GM18526 (cell line): ENCODE measurements around the gene UBXN11.

Source experiments
- POLR2A ChIP-seq: IDR thresholded peaks from 3 replicates; pipeline ENCODE4 v1.6.1; 2011; ENCODE audit not compliant: insufficient read length; ENCODE audit errors: extremely low read depth

The UBXN11 gene

DNA sequence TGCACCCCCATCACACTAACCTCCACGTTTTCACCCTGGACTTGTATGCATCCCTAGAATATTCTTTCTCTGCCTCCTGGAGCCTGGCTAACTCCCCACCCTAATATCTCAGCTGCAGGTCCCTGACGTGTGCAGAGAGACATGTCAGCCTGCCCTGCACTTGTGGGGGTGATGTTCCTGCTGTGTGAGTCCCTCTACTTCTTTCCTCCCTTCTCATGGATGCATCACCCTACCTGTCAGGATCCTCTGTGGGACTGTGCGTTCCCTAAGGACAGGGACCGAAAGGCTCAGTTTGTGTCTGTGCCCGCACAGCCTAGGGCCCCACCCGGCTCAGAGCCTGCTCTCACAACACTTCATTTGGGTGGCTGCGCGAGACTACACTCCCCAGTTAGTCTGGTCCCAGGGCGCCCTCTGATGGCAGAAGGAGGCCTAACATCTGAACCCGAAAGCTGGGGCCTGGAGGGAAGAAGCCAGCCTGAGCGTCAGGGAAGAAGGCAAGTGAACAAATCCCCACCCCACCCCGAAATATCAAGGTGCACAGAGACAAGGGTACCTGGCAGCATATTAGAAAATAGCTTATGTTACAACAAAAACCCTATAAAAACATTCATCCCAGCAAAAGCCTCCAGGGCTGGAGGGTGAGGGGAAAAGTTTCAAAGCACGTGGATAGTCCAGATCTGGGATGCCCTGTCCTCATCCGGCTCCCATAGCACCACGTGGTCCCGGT, 15.0 kb upstream of the UBXN11 start:
- TF ChIP-seq POLR2A = peak; percentile 10

DNA sequence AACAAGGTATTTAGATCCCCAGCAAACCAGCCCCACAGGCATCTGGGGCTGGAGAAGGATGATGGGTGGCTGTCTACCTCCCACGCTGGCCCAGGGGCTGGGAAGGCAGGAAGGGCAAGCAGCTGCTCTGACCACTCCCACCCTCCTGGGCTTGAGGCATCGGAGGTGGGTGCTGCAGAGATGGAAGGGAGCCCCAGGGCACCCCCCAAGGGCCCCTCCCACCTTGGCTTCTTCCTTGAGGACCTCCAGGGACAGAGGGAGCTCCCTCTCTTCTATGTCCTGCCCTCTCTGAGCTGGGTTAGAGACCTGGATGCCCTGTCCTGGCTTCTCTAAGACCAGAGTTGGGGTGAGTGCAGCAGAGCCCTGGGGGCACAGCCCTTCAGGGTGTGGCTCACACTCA, 14.5 kb upstream of the UBXN11 start:
- no peak for TF ChIP-seq POLR2A

DNA sequence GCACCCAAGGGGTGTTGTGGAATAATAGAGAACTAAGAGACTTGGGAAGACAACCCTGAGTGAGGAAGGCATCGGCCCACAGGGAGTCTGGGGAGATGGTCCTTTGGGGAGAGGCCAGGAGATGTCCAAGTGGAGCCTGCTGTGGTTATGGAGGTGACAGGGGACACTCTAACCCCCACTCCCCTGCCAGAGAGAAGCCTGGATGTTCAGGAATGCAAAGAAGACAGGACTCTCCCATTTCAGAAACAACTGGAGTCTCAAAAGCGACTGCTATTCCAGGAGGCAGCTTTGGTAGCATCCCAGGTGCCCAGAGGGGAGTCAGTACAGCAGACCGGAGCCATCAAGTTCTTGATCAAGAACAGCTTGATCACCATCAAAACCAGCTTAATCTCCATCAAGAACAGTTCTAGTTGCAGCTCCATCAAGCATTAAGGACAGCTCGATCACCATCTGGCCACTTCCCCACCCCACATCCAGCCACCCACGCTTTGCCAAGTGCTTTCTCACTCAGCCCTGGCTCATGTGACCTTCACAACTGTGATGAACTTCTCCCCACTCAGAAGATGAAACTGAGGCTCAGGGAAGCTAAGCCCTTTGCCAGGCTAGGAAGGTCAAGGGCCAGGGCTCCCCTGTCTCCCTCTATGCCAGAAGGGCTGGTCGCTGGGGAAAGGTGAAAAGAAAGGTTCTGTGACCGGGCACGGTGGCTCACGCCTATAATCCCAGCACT, 12.1 kb upstream of the UBXN11 start:
- peak; percentile 37 for TF ChIP-seq POLR2A

DNA sequence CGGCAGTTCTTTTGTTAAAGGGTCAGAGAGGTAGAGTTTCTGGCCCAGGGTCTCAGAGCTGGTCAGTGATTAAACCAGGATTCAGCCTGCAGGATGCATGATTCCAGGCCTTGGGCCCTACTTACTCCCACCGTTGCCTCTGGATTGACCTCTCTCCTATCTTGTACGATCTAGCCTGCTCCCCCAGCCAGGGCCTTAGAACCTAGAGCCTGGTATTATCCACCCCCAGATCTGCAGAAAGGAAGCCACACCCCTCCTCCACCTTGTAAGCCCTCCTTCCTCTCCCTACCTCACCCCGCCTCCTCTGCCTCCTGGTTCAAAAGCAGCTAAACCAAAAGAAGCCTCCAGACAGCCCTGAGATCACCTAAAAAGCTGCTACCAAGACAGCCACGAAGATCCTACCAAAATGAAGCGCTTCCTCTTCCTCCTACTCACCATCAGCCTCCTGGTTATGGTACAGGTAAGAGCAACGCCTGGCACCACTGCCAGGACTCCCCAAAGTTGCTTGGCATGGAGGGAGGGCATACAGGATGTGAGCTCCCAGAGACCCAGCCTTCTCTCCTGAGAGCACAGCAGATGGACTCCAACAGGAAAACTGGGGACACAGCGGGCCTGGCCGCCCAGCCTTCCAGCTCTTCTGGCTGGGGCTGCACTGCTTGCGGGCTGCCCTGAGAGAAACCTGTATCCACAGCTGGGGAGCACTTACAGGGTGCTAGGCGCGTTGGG, 11.3 kb upstream of the UBXN11 start, which contains the start of gene CD52:
Gene CD52, plus strand, starts transcription at position 347 of the 726 bp plus-strand sequence. Its CDS starts 60 bp downstream, at position 407.
- TF ChIP-seq POLR2A = peak; percentile 83

DNA sequence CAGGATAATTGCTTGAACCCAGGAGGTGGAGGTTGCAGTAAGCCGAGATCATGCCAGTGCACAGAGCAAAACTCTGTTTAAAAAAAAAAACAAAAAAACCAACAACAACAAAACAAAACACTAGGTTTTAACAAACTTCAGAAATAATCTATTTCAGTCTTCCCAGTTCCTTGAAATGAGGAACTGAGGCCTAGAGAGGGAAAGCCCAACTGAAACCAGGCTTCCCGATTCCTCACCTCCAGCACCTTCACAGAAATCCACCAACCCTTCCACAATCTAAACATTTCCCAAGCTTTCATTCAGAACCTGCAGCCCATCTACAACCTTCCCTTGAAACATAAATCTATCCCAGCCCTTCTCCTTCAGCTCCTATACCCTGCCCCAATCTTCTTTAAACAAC, 10.7 kb upstream of the UBXN11 start:
- TF ChIP-seq POLR2A = no peak

DNA sequence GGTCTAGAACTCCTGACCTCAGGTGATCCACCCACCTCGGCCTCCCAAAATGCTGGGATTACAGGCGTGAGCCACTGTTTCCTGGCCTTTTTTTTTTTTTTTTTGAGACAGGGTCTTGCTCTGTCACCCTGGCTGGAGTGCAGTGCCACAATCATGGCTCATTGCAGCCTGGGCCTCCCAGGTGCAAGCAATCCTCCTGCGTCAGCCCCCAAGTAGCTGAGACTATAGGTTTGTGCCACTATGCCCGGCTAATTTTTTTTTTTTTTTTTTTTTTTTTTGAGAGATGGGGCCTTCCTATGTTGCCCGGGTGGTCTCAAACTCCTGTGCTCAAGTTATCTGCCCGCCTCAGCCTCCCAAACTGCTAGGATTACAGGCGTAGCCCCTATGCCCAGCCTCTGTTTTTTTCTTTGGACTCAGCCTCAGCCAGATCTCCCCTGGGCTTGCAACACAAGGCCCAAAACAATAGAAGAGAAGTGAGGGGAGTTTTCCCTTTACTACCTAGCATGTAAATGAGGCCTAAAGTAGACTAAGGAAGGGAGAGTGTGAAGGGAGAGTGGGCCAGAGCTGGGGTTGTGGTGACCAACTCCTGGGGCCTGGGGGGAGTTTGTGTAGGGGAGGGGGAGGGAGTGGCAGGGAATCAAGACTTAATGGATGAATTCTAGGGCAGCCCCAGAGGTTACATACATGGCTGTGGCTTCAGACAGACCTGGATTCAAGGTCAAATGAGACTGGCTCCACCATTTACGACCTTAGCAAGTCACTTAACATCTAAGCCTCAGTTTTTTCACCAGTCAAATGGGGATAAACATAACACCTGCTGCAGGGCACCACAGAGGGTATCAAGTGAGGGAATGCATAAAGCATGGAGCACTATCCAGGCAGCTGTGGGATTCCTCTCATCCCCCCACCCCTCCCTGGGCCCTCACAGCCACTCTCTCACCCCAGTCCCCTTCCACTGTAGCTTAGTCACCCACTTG, 9.7 kb upstream of the UBXN11 start:
- no peak for TF ChIP-seq POLR2A

DNA sequence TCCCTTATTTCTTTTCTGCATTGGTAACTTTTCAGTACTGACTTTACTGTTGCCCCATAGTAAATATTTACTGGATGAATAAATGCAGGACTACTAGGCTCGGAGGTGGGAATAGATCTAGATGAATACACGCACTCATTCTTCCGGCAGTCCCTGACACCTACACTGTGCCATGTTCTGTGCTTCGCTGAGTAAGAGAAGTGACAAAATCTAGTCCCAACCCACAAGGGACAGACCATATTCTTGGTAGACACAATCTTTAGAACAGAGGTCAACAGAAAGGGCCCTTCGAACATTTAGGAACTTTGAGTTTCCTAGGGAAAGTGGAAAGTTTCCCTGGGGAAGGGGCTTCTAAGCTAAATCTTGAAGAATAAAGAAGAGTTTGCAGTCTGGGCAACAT, 8.1 kb upstream of the UBXN11 start:
- no peak for TF ChIP-seq POLR2A

DNA sequence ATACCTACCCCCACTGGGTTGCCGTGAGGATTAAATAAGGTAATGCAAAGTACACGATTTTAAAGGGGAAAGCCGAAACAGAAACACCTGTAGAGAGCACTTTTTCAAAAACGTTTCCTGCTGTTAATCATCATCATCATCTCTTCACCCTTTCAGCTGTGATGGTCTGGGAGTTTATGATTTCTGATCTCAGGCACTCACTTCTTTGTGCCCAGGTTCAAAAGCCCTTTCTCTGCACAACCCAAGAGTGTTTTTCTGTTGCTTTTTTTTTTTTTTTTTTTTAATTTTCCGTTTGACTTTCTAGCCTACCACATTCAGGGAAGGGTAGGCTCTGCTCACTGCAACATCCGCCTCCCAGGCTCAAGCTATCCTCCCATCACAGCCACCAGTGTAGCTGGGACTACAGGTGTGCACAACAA, 936 bp upstream of the UBXN11 start:
- TF ChIP-seq POLR2A = no peak

DNA sequence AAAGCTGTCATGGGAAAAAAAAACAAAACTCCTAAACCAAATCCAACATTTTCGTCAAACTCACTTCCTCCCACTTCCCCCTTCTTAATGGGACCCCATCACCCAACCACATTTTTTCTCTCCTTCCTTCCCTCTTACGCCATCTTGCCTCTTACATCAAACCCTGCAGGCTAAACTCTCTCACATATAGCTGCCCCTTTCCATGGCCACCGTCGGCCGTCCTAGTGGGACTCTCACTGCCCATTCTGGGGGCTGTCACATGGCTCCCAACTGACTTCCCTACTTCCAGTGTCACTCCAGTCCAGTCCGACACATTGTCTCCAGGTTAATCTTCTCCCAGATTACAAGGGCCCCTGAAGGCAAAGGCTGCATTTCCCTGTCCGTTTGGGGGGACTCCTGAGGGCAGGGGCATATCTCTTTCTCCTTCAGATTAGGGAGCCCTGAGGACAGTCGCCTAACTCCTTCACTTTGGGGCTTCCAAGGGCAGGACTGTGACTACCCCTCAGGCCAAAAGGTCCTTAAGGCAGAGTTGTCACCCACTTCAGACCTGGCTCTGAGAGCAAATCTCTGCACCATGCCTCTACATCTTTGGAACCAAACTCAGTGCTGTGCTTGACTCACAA, 658 bp downstream of the UBXN11 start:
- TF ChIP-seq POLR2A = no peak

DNA sequence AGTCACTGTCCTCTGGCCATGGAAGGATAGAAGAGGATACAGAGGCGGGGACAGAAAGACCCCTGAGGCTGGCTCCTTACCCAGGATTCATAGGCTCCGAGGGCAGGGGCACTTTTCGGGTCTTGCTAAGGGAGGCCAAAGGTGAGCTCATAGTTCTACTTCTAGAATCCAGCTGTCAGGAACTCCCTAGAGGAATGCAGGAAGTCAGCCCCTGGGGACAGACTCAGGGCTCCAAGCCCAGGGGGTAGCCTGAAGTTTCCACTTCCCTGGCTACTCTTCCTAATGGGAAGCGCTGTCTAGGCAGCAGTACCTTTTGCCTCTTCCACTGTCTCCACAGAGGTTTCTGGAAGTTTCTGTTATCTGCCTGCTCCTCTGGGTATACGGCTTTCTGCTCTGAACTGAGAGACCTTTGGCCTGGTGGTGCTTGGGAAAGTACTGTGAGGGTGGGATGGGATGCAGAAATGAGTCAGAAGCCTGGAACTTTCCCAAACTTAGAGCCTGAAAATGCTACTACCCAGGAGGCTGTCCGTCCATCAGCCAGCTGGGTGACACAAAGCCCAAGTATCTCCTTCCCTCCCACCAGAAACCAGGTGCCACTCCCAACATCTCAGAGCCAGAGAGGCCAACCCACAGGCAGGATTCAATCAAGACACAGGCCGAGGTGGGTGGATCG, 3.6 kb downstream of the UBXN11 start:
- TF ChIP-seq POLR2A = no peak

DNA sequence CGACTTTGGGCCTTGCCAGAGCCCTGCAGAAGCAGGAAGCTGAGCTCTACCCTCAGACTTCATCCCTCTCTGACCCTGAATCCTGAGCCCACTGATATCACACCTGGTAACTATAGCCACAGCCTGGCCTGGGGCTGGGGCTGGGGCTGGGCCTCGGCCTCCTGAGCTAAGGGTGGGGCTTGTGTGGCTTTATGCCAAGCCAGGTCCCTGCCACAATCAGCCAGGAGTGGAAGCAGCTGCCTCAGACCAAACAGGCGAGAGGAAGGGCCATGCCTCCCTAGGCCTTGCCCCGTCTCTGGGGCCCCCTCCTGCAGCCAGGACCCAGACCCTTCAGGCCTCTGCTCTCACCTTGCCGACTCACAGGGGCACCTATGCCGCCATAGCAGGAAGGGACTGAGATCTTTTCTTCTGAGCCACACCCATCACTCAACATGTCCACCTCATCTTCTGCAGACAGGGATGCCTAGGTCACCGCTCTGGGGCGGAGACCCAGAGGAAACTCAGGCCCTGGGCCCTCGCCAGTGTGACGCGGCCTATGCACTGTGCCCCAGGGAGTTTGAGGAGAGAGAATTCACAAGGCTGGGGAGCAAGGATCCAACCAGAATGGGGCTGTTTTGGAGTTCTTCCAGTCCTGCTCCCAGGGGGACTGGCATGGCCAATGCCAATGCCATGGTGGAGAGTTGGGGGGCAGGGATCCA, 5.7 kb downstream of the UBXN11 start:
- no peak for TF ChIP-seq POLR2A

DNA sequence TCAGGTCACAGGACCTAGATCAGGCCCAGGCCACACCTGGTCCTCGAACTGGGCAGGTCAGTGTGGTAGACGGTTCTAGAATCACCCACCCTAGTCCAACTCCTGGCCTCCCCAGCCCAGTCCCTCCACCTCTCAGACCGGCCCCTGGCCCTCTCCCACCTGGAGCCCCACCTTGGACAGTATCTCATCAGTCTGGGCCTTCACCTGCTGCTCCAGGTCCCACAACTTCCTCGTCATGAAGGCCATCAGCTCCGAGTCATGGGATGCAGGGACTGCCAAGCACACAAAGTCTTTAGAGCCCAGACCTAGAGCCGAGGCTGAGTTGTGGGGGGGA, 8.7 kb downstream of the UBXN11 start:
- no peak for TF ChIP-seq POLR2A

DNA sequence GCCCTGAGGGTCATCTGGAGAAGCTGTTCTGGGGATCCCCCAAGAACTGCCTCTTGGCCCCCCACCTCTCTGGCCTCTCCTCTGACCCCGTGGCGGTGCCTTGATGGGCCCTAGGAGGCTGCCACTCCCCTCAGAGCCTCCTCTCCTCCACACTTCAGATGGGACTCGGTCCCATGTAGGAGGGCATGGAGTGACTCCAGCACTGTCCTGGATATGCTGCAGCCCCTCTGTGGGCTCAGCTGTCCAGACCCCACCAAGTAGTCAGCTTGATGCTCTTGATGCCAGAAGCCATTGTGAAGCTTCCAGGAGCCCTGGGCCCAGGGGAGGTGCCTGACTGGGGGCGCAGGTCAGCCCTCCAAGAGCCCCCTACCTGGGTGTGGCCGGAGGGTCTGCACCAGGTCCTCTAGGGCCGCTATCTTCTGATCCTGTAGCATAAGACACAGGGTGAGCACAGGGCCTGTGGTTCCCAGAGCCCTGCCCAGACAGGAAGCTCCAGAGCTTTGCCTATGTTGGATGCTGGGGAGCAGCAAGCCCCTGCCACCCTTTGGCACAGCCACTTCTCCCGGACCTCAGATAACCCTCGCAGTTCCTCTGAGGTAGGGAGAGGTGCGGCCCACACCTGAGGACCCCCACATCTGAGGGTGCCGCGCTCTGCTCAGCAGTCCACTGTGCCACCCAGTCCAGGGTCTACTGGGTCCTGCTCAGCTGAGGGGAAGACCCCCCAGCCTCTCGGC, 9.2 kb downstream of the UBXN11 start:
- TF ChIP-seq POLR2A = no peak
